GM10248 (cell line): Measurements from ENCODE around the gene ZDHHC1.
A peak's percentile ranks its signal among the peaks of the same experiment; 100 is the strongest.

ENCODE experiments used
- CTCF ChIA-PET: fragments of 300-600 bp; sonication (Branson Sonifier 250); formaldehyde crosslinking; extraction: SDS; loops from one replicate; lab custom pipeline; 2021; ENCODE audit warnings: antibody characterized with exemption; lab: Yijun Ruan, JAX
- POLR2A ChIA-PET: fragments of 350-650 bp; sonication (Branson Sonifier 250); formaldehyde crosslinking; extraction: SDS; loops from one replicate; lab custom pipeline; 2020; ENCODE audit warnings: antibody characterized with exemption; lab: Yijun Ruan, JAX
- DNase-seq: peaks from one replicate; pipeline ENCODE4 v3.0.0; 2012; ENCODE audit errors: extremely low spot score
- CTCF ChIP-seq: IDR thresholded peaks from 2 replicates; pipeline ENCODE4 v1.5.1; 2012; ENCODE audit warnings: mild to moderate bottlenecking, low read depth; ENCODE audit errors: extremely low read depth, missing control alignments, control extremely low read depth

Gene ZDHHC1

GRCh38 chr16:67449336-67449735 lies 33.1 kb upstream of the ZDHHC1 start:
- CTCF ChIA-PET = interaction anchor here (1.4 to 1.9 kb wide), 5 partner anchors 8 to 189 kb away, joined by 5 to 15 read pairs (median 7); no protein-coding TSS in a partner anchor

DNA sequence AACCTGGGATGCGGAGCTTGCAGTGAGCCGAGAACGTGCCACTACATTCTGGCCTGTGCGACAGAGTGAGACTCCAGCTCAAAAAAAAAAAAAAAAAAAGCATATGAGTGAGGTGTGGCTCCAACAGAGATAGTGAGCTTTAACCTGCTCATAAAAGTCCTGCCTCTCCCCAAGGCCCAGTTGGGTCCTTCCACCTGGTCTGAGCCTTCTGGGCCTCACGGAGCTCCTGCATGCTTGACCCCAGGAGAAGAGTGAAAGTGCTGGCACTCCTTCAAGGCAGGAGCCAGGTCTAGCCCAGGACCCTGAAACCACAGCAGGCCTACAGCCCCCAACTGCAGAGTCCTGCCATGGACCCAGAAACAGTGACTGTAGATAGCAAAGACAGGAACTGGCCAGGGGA lies 32.3 kb upstream of the ZDHHC1 start:
- POLR2A ChIA-PET = interaction anchor here (0.6 kb wide), 1 partner anchor 12 kb away, joined by 3 read pairs; no protein-coding TSS in a partner anchor
- no peak for TF ChIP-seq CTCF
- no peak for DNase-seq
- CTCF ChIA-PET = interaction anchor here (1.2 to 9.2 kb wide), 11 partner anchors 8 to 188 kb away, joined by 4 to 106 read pairs (median 7); partner anchors contain the start of gene PLEKHG4

More at GRCh38 chr16:67449336-67449735, 33.1 kb upstream of the ZDHHC1 start:
- no peak for TF ChIP-seq CTCF
- POLR2A ChIA-PET = no interaction called here
- no peak for DNase-seq

- ChIA-PET CTCF (interaction anchor here (0.7 to 9.2 kb wide), 18 partner anchors 9 to 187 kb away, joined by 3 to 106 read pairs (median 6); partner anchors contain the start of genes ATP6V0D1, HSD11B2 and PLEKHG4), POLR2A (no interaction called here)
- TF ChIP-seq CTCF = peak; percentile 62
- peak; percentile 79 for DNase-seq
Observed at GRCh38 chr16:67447508-67448076, 31.3 kb upstream of the ZDHHC1 start.

DNA sequence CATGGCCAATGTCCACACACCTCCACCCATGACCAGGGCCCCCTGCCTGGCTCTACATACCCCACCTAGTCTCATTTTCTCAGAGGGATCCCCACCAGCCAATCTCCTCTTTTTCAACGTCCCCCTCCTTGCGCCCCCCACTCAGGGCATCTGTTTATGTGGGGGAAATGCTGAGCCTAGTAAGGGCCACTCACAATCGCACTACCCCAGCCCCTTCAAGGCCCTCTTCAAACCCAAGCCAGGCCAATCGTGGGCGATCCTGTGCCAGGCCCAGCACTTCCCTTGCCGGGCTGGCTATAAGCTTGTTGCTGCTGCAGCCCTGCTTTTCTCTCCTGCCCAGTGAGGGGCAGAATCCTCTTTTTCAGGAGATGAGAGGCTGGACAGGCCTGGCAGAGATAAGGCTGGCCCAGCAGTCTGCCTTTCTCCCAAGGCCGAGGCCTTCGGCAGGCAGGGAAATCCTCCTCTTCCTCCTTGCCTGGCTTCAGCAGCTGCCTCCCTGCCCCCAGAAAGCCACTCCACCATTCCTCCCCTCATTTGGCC lies 30.8 kb upstream of the ZDHHC1 start:
- POLR2A ChIA-PET = interaction anchor here (1.5 kb wide), 1 partner anchor 32 kb away, joined by 3 read pairs; no protein-coding TSS in a partner anchor
- CTCF ChIA-PET = interaction anchor here (1.0 to 9.2 kb wide), 18 partner anchors 8 to 187 kb away, joined by 3 to 106 read pairs (median 6); partner anchors contain the start of genes ATP6V0D1, HSD11B2 and PLEKHG4
- no peak for DNase-seq
- TF ChIP-seq CTCF = no peak

GRCh38 chr16:67445913-67446907 lies 29.9 kb upstream of the ZDHHC1 start:
- no peak for TF ChIP-seq CTCF
- CTCF ChIA-PET = interaction anchor here (0.9 to 9.2 kb wide), 14 partner anchors 8 to 291 kb away, joined by 3 to 106 read pairs (median 5); partner anchors contain the start of gene HSD11B2
- DNase-seq = no peak
- POLR2A ChIA-PET = interaction anchor here (0.5 to 1.5 kb wide), 2 partner anchors 33 to 417 kb away, joined by 3 read pairs; no protein-coding TSS in a partner anchor
